ENCODE data around the gene NFIC. TPM values are rescaled to one million over a fixed set of nuclear protein-coding genes. Genes with fewer than 3 reads are reported as not detected.
"Not testable (repeated sequence)": the region's sequence is repeated elsewhere in the genome, so short reads cannot be mapped to it uniquely, and the experiment has no call there.

The NFIC gene
- total RNA-seq, 1 donor from 2014 or later, result 142 TPM

DNA sequence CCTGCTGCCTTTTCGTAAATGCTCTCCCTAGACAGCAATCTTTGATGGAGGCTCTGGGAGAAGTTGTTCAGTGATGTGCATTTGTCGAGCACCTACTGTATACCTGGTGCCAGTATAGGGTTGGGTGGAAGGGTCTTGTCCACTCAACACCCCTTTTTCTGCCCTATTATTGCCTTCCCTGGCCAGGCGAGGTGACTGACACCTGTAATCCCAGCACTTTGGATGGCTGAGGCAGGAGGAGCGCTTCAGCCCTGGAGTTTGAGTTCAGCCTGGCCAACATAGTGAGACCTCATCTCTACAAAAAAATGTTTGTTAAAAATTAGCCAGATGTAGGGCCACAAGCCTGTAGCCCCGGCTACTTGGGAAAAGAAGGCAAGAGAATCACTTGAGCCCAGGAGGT, 49.3 kb downstream of the NFIC start:
- TF ChIP-seq POLR2A (IDR thresholded peaks at IDR 0.05) (no peak), CTCF (IDR thresholded peaks at IDR 0.05) (no peak), POLR2AphosphoS5 (IDR thresholded peaks at IDR 0.05; ENCODE audit: insufficient read depth in 1 of 2, low read depth in 1 of 2) (no peak)
- H3K4me1 ChIP-seq, result peaks cover 41% of the 10 kb centered on the region
- H3K4me3 ChIP-seq, result no peak overlapping the region
- H3K27ac ChIP-seq, result peak overlapping the region; percentile 9
- intact Hi-C loops (cut with DNase I), result no loop called here
- H3K36me3 ChIP-seq, result peaks cover 0 to 4% of the 10 kb centered on the region in 2 donors
- H3K27me3 ChIP-seq, result no peaks in the 10 kb centered on the region
- no peak for DNase-seq (ENCODE audit: extremely low spot score in 2 of 2)
- no peaks in the 10 kb centered on the region for H3K9me3 ChIP-seq

- no peak overlapping the region for H3K27ac ChIP-seq
- DNase-seq (ENCODE audit: extremely low spot score in 2 of 2), result no peak
- no peak for TF ChIP-seq CTCF (IDR thresholded peaks at IDR 0.05)
- TF ChIP-seq POLR2A (IDR thresholded peaks at IDR 0.05), result no peak
- intact Hi-C loops (cut with DNase I), result loop anchor here (10.0 kb wide), 1 partner anchor 85 kb away; no protein-coding TSS in a partner anchor
- H3K36me3 ChIP-seq, result peaks cover 0 to 14% of the 10 kb centered on the region in 2 donors
- H3K4me3 ChIP-seq, result no peak overlapping the region
- no peaks in the 10 kb centered on the region for H3K9me3 ChIP-seq
- H3K27me3 ChIP-seq, result no peaks in the 10 kb centered on the region
- H3K4me1 ChIP-seq, result peaks cover 28% of the 10 kb centered on the region
These were observed 53.9 kb downstream of the NFIC start for GRCh38 chr19:3420244-3420755.

DNA sequence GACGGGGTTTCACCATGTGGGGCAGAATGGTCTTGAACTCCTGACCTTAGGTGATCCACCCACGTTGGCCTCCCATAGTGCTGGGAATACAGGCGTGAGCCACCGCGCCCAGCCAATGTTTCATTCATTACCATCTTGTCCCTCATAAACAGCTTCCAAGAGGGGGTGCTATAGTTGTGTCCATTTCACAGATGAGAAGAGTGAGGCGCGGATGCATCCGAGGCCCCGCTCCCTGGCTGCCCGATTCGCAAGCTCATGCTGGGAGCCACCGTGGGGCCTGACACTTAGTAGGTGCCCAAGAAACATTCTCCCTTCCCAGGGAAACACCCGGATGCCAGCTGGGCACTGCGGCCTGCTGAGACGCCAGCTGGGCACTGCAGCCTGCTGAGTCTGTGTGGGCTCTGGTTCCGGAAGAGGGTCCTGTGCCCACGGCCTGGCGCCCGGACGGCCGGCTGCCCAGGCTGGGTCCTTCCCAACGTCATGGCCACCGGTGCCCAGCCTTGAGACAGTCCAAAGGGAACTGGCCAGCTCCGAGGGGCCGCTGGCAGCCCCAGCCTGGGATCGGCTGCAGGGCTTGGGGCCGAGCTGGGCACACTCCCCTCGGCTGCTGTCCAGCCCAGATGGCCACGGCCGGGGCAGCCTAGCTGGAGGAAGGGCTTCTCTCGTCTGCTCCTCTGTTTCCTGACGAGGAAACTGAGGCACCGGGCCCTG, 54.7 kb downstream of the NFIC start:
- Histone ChIP-seq H3K27ac (no peak overlapping the region), H3K4me3 (no peak overlapping the region), H3K36me3 (peaks cover 0 to 18% of the 10 kb centered on the region in 2 donors), H3K27me3 (no peaks in the 10 kb centered on the region), H3K9me3 (no peaks in the 10 kb centered on the region), H3K4me1 (peaks cover 24% of the 10 kb centered on the region)
- intact Hi-C loops (cut with DNase I), result loop anchor here (10.0 kb wide), 1 partner anchor 86 kb away; no protein-coding TSS in a partner anchor
- TF ChIP-seq CTCF (IDR thresholded peaks at IDR 0.05) (no peak), POLR2AphosphoS5 (IDR thresholded peaks at IDR 0.05; ENCODE audit: insufficient read depth in 1 of 2, low read depth in 1 of 2) (peak in 1 of 2 donors; percentile 19), POLR2A (IDR thresholded peaks at IDR 0.05) (no peak)
- no peak for DNase-seq (ENCODE audit: extremely low spot score in 2 of 2)

- H3K27ac ChIP-seq; DNase-seq (ENCODE audit: extremely low spot score in 2 of 2); H3K27me3 ChIP-seq; H3K4me3 ChIP-seq; H3K9me3 ChIP-seq: not testable (repeated sequence)
- peaks cover 24% of the 10 kb centered on the region for H3K4me1 ChIP-seq
- intact Hi-C loops (cut with DNase I), result loop anchor here (10.0 kb wide), 1 partner anchor 87 kb away; no protein-coding TSS in a partner anchor
- peaks cover 0 to 24% of the 10 kb centered on the region in 2 donors for H3K36me3 ChIP-seq
These were observed 55.3 kb downstream of the NFIC start for GRCh38 chr19:3421656-3422055.

DNA sequence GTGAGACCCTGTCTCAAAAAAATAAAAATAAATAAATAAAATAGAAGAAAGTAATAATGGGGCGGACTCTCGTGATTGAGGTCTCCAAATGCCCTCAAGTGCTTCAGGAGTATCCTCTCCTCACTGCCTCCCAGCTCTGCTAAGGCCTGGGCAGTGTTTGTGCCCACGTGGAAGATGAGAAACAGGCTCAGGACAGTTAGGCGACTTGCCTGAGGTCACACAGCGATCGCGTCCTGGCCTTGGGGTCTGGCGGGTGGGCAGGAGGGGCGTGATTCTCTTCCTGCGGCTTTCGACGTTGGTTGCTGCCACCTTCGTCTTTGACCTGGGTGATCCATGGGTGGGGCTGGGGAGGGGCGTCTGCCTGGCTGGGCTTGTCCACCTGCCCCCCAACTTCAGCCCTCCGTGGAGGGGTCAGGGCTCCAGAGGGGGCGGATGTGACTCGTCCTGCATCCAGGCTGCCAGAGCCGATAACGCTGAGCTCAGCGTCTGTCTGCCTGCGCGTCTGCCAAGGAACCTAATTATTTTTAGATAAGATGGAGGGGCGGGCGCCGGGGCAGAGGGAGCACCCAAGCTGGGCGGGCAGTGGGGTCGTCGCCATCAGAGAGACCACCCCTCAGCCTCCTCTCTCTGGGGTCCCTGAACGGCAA, 56.9 kb downstream of the NFIC start:
- no peak for TF ChIP-seq POLR2A (IDR thresholded peaks at IDR 0.05)
- TF ChIP-seq POLR2AphosphoS5 (IDR thresholded peaks at IDR 0.05; ENCODE audit: insufficient read depth in 1 of 2, low read depth in 1 of 2), result peak in 1 of 2 donors; percentile 9
- Histone ChIP-seq H3K9me3 (no peaks in the 10 kb centered on the region), H3K4me3 (no peak overlapping the region), H3K36me3 (peaks cover 0 to 30% of the 10 kb centered on the region in 2 donors), H3K4me1 (peaks cover 37% of the 10 kb centered on the region), H3K27me3 (no peaks in the 10 kb centered on the region), H3K27ac (peak overlapping the region; percentile 14)
- DNase-seq (ENCODE audit: extremely low spot score in 2 of 2), result no peak
- intact Hi-C loops (cut with DNase I), result loop anchor here (10.0 kb wide), 1 partner anchor 89 kb away; no protein-coding TSS in a partner anchor
